HG03175 (cell line): ENCODE results near the gene HOXA13.

ENCODE experiments used
- ATAC-seq: cut with Tn5 transposase; IDR thresholded peaks from one replicate; pipeline ENCODE4 v1.9.1; 2021; ENCODE audit warnings: mild to moderate bottlenecking, moderate library complexity; ENCODE audit not compliant: unreplicated experiment

HOXA13 gene

DNA sequence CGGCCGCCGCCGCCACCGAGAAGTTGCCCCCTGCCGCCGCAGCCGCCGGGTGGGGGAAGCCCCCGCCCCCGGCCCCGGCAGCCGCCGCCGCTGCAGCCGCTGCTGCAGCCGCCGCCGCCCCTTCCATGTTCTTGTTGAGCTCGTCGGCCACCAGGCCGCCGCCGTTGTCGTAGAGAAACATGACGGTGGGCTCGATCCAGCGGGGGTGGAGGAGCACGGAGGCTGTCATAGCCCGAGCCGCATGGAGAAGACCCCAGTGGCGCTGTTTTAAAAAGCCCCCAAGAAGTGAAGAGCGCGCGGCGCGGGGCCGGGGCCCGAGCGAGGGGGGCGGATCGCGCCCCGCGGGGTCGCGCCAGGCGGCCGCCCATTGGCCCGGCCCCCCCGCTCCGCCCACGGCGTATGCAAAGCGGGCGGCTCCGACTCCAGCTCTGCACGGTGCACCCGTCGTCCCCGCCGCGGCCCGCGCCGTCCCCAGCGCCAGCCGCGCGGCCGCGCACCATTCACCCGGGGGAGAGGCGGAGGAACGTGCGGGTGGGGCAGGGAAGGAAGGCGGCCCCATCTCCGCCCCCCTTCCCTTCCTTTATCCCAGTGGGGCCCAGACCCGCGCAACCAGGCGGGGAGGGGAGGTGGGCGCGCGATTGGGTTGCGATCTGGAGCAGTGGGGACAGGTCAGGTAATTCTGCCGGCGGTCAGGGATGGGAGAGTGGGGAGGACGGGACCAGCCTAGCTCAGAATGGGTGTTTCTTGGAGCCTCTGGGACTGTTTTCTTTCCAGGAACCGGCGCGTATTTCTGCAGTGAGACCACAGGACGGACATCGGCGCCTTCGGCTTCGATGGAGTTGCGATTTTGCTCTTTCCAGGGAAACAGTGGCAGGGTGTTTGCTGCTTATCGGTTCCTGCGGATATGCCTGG, at the start of gene HOXA13:
Gene HOXA13, minus strand, starts transcription at position 243 of the 912 bp plus-strand sequence. Its CDS starts 14 bp downstream, at position 229.
- ATAC-seq, result no peak

- ATAC-seq, result no peak
These were observed 49.2 kb upstream of the HOXA13 start for GRCh38 chr7:27248911-27249723.

- no peak for ATAC-seq
These were observed 48.5 kb upstream of the HOXA13 start for GRCh38 chr7:27248427-27248806.

GRCh38 chr7:27247452-27248426, 47.8 kb upstream of the HOXA13 start:
- no peak for ATAC-seq

- no peak for ATAC-seq
These were observed 47.1 kb upstream of the HOXA13 start for GRCh38 chr7:27247000-27247399.

DNA sequence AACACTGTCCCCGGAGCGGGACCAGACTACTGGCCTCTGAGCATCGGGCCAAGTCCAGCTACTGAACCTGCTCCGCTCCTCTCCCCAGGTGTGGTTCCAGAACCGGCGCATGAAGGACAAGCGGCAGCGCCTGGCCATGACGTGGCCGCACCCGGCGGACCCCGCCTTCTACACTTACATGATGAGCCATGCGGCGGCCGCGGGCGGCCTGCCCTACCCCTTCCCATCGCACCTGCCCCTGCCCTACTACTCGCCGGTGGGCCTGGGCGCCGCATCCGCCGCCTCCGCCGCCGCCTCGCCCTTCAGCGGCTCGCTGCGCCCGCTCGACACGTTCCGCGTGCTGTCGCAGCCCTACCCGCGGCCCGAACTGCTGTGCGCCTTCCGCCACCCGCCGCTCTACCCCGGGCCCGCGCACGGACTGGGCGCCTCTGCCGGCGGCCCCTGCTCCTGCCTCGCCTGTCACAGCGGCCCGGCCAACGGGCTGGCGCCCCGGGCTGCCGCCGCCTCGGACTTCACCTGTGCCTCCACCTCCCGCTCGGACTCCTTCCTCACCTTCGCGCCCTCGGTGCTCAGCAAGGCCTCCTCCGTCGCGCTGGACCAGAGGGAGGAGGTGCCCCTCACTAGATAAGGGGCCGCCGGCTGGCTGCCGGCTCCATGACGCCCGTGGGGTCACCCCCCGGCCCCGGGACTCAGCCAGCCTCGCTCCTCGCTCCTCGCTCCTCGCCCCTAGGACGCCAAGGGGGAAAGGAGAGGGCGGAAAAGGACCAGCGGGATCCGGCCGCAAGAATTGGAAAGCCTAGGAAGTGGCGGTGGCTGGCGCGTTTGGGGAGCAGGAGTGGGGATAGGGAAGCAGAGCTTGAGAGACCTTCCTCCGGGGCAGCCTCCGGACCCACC, 46.2 kb upstream of the HOXA13 start:
- ATAC-seq, result no peak

DNA sequence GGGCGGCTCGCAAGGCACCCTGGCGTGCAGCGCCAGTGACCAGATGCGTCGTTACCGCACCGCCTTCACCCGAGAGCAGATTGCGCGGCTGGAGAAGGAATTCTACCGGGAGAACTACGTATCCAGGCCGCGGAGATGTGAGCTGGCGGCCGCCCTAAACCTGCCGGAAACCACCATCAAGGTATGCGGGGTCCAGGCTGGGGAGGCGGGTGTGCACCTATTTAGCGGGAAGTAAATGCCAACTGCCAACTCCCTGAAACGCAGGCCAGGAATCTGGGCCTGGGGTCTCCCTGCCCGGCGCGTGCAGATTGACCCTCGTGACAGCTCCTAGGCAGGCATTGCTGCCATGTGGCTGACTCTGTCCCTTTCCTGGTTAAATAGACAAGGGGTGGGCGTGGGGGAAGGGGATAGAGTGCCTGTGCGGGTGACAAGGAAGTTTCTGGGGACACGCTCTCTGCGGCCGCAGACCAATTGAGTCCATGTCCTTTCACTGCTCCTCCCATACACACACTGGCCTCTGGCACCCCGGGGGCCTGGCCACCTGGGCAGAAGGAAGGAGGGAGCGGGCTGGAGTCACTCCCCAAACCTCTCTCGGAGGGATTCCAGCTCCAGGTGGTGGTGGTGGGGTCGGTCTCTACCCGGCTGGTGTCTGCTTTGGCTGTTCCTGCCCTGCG, 45.4 kb upstream of the HOXA13 start:
- no peak for ATAC-seq

- ATAC-seq, result no peak
These were observed 44.7 kb upstream of the HOXA13 start for GRCh38 chr7:27244488-27245123.

GRCh38 chr7:27243340-27244163, 43.7 kb upstream of the HOXA13 start:
- ATAC-seq, result no peak

DNA sequence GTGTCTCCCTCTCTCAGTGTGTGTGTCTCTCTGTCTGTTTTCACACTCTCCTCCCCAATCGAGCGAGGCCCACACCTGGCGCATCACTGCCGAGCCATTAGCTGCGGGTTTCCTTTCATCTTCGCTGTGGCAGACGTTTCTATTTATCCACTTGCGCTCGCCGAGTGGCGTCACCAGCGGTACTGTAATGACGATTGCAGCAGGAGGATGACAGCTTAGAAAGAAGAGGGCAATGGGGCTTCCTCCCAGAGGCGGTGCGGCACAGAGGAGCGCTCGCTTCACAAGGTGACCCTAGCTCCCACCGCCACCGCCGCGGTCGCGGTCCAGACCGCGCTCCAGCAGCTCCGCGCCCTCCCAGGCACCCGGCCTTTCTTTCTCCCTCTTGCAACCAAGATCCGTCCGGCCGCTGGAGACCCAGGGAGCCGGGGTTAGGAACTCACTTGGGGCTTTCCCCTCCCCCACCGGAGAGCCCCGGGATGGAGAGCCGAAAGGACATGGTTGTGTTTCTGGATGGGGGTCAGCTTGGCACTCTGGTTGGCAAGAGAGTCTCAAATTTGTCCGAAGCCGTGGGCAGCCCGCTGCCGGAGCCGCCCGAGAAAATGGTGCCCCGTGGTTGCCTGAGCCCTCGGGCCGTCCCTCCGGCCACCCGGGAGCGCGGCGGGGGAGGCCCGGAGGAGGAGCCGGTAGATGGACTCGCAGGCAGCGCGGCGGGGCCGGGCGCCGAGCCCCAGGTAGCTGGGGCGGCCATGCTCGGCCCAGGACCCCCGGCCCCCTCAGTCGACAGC, 42.9 kb upstream of the HOXA13 start, which contains the start of gene EVX1:
Gene EVX1, plus strand, starts transcription at position 248 of the 785 bp plus-strand sequence. Its CDS starts 229 bp downstream, at position 477.
- no peak for ATAC-seq

DNA sequence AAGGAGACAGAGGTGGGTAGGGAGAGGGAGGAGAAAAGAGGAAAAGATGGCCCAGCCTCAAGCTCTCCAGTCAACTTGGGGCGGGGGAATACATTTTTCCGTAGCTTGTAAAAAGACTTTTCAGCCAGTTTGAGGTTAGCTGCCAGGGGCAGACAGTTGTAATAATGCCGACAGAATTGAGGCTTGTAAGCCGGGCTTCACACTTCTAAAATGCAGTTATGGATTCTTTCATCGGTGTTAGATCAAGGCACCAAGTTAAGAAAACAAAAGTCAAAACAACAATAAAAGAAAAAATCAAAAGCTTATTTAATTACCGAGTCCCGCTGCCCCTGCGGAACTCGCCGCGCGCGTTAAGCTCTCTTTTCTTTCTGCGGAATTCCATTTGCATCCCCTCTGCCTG, 42.3 kb upstream of the HOXA13 start:
- no peak for ATAC-seq

- no peak for ATAC-seq
These were observed 41.5 kb upstream of the HOXA13 start for GRCh38 chr7:27241189-27242056.

GRCh38 chr7:27240015-27240731, 40.3 kb upstream of the HOXA13 start:
- no peak for ATAC-seq

DNA sequence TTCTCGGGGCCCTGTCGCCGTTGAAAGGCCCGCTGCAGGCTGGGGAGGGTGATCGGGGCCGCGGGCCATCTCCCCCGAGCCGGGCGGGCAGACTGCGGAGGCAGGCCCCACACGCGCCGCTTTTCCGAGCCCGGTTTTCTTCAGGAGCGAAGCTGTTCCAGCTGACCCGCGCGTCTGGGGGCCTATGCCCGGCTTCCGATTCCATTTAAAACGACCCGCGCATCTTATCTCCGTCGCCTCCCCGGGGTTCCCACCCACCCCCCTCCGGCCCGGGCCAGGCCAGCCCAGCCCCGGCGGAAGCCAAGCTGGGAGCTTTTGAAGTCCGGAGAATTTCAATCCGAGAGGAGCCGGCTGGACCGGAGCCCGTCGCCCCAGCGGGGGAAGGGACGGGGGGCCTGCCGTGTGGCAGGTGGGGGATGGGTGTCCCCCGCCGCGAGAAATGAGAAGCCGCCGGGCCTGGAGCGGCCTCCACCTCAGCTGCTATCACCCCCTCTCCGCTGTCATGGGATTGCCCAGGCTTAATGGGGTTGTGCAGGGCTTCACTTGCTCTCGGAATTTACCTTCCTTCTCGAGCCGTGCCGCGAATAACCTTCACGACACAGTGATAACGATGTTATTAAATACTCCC, 39.6 kb upstream of the HOXA13 start:
- no peak for ATAC-seq

GRCh38 chr7:27238979-27239386, 39.1 kb upstream of the HOXA13 start:
- ATAC-seq, result no peak
